GM18499 (cell line): ENCODE results near the gene ZACN.

Experiments used
- ATAC-seq: cut with Tn5 transposase; IDR thresholded peaks from one replicate; pipeline ENCODE4 v1.9.1; 2021; ENCODE audit warnings: moderate number of reproducible peaks; ENCODE audit not compliant: insufficient read depth, unreplicated experiment

Gene ZACN

DNA sequence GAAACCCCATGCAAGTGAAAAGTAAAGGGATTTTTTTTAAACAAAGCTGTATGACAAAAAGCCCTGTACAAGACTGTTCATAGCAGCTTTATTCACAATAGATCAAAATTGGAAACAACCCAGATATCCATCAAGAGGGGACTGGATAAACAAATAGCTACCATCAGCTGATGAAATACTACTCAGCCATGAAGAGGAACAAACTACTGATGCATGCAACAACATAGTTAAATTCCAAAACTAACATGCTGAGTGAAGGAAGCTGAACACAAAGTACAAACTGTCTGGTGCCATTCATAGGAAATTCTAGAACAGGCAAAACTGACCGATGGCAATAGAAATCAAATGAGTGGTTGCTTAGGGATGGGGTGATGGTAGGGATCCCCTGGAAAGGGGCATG, 46.9 kb downstream of the ZACN start:
- no peak for ATAC-seq

DNA sequence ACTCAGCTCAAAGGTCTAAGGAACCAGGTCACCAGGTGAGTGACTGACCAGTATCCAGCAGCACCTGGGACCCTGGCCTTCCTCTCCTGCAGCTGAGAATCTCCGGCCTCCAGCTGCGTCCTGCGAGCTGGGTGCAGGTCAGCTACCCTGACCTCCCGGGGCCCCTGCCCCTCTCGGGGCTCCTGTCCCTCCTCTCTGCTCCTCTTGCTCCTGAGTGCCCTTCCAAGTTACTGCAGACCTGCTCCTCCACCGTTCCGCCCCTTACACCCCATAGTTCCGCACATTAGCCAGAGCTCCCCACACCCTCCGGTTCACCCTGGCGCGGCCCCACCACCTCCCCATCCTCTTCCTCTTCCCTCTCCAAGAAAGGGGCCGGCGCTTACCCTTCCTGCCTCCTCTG, 51.5 kb downstream of the ZACN start:
- ATAC-seq, result no peak

DNA sequence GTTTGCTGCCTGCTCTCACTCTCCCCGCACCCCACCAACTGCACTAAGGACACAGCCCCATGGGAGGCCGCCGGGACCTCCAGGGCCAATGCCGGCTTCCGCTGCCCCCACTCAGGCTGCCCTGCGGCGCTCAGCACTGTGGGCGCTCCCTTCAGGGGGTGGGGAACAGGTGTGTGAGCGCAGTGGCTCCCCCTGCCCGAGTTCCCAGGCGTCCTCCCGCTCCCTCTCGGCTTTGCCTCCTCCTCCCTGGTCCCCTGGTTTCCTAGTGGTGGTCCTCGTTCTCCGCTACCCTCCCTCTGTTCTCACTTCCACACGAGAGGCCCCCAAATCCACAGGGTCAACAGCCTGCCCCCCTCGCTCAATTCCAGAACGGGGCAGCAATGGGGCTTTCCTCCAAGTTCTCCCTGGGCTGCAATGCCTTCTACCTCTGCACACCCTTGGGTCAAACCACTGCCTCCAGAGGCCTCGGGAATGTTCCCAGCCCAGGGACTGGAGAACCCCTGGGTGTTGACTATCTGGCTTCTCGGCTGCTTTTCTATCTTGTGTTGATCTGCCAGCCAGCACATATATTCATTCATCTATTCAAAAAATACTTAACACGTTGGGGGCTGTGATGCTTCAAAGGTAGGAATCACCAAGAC, 52.2 kb downstream of the ZACN start:
- ATAC-seq, result no peak

DNA sequence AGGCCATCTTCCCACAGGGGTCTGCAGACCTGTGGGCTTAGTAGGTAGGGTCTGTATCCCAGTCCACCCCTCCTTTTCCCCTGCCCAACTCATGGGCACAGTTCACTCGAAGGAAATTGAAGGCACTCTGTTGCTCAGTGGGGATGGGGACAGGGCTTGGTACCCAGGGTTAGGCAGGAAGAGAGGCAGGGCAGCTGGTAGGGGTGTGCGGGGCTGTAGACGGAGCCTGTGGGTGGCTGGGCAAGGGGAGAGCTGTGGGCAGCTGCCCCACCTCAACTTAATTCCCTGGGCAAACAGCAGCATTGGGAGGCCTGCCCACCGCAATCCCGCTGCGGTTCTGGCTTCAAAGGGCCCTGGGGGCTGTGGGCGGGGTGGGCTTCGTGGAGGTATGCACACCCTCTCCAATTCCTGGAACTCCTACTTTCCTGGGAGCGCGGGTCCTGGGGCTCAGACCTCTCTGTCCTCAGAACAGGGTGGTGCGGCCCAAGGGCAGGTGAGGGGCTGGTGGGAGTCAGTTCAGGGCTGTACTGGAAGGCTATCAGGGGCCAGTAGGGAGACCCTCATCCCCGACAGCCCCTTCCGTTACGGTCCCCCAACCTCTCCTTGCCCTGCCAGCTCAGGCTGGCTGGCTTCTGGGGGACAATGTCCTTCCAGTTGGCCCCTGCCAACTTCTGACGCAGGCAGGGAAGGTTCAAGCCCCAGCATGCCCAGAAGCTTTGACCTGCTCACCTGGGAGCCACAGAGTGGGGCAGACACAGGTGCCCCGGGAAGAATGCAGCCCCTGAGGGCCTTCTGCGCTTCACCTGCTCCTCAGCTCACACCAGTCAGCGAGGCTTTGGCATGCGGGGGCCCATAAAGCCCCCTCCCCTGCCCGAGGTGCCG, 53.0 kb downstream of the ZACN start:
- no peak for ATAC-seq
